ENCODE measurements around the gene SESN1.
"Not testable (repeated sequence)": the region's sequence is repeated elsewhere in the genome, so short reads cannot be mapped to it uniquely, and the experiment has no call there.

Gene SESN1

GRCh38 chr6:109088995-109089394, 5.7 kb downstream of the SESN1 start:
- no peak overlapping the region for H3K4me3 Mint-ChIP-seq
- H3K4me1 Mint-ChIP-seq, result peaks cover 27% of the 10 kb centered on the region
- peaks cover 2% of the 10 kb centered on the region for H3K27me3 Mint-ChIP-seq (ENCODE audit: low read depth, poor library complexity)
- H3K9me3 Mint-ChIP-seq, result no peaks in the 10 kb centered on the region
- no peak overlapping the region for H3K27ac Mint-ChIP-seq
- no peak for DNase-seq
- H3K36me3 Mint-ChIP-seq (ENCODE audit: low read depth), result peaks cover 17% of the 10 kb centered on the region
- TF ChIP-seq CTCF (IDR thresholded peaks at IDR 0.05), result no peak

GRCh38 chr6:109087661-109088264, 6.9 kb downstream of the SESN1 start:
- H3K36me3 Mint-ChIP-seq (ENCODE audit: low read depth), result peaks cover 17% of the 10 kb centered on the region
- peaks cover 2% of the 10 kb centered on the region for H3K27me3 Mint-ChIP-seq (ENCODE audit: low read depth, poor library complexity)
- no peak overlapping the region for H3K4me3 Mint-ChIP-seq
- H3K4me1 Mint-ChIP-seq, result peaks cover 18% of the 10 kb centered on the region
- DNase-seq, result no peak
- H3K27ac Mint-ChIP-seq, result no peak overlapping the region
- TF ChIP-seq CTCF (IDR thresholded peaks at IDR 0.05), result no peak
- no peaks in the 10 kb centered on the region for H3K9me3 Mint-ChIP-seq

- not testable (repeated sequence) for H3K27ac Mint-ChIP-seq; DNase-seq; H3K9me3 Mint-ChIP-seq; H3K27me3 Mint-ChIP-seq (ENCODE audit: low read depth, poor library complexity); H3K4me3 Mint-ChIP-seq
- Mint-ChIP-seq H3K4me1 (peaks cover 10% of the 10 kb centered on the region), H3K36me3 (ENCODE audit: low read depth) (peaks cover 17% of the 10 kb centered on the region)
These were observed 10.5 kb downstream of the SESN1 start for GRCh38 chr6:109084146-109084545.

- Mint-ChIP-seq H3K36me3 (ENCODE audit: low read depth) (peaks cover 17% of the 10 kb centered on the region), H3K4me1 (peaks cover 10% of the 10 kb centered on the region), H3K27ac (no peak overlapping the region), H3K9me3 (no peaks in the 10 kb centered on the region), H3K4me3 (no peak overlapping the region), H3K27me3 (ENCODE audit: low read depth, poor library complexity) (peaks cover 2% of the 10 kb centered on the region)
- no peak for TF ChIP-seq CTCF (IDR thresholded peaks at IDR 0.05)
- no peak for DNase-seq
These were observed 11.0 kb downstream of the SESN1 start for GRCh38 chr6:109083657-109084056.

GRCh38 chr6:109082188-109082577, 12.5 kb downstream of the SESN1 start:
- no peak overlapping the region for H3K4me3 Mint-ChIP-seq
- H3K9me3 Mint-ChIP-seq, result no peaks in the 10 kb centered on the region
- peaks cover 10% of the 10 kb centered on the region for H3K4me1 Mint-ChIP-seq
- TF ChIP-seq CTCF (IDR thresholded peaks at IDR 0.05), result no peak
- peaks cover 15% of the 10 kb centered on the region for H3K36me3 Mint-ChIP-seq (ENCODE audit: low read depth)
- H3K27me3 Mint-ChIP-seq (ENCODE audit: low read depth, poor library complexity), result no peaks in the 10 kb centered on the region
- DNase-seq, result no peak
- H3K27ac Mint-ChIP-seq, result no peak overlapping the region

- no peak overlapping the region for H3K27ac Mint-ChIP-seq
- TF ChIP-seq CTCF (IDR thresholded peaks at IDR 0.05), result no peak
- peaks cover 13% of the 10 kb centered on the region for H3K36me3 Mint-ChIP-seq (ENCODE audit: low read depth)
- H3K27me3 Mint-ChIP-seq (ENCODE audit: low read depth, poor library complexity), result no peaks in the 10 kb centered on the region
- no peaks in the 10 kb centered on the region for H3K9me3 Mint-ChIP-seq
- no peak for DNase-seq
- peaks cover 10% of the 10 kb centered on the region for H3K4me1 Mint-ChIP-seq
- no peak overlapping the region for H3K4me3 Mint-ChIP-seq
These were observed 13.0 kb downstream of the SESN1 start for GRCh38 chr6:109081516-109082187.

All from nephron progenitor cell (in vitro differentiated cells).